Duodenal mucosa (tissue), 2 donors: ENCODE data around the gene GNL3.

Experiments used
- H3K27ac ChIP-seq: one replicate; pipeline ENCODE4 v1.7.0; 2013; ENCODE audit warnings: low read depth, low read length
- H3K27me3 ChIP-seq, 2 donors: one replicate each; pipeline ENCODE4 v1.7.0; 2013; ENCODE audit warnings: low read length in 2 of 2, control low read depth in 1 of 2; ENCODE audit not compliant: insufficient read depth in 2 of 2, control insufficient read depth in 1 of 2
- H3K36me3 ChIP-seq, 2 donors: one replicate each; pipeline ENCODE4 v1.7.0; 2013; ENCODE audit warnings: low read length in 2 of 2, control low read depth in 1 of 2; ENCODE audit not compliant: insufficient read depth in 2 of 2, control insufficient read depth in 1 of 2
- H3K4me1 ChIP-seq, 2 donors: one replicate each; pipeline ENCODE4 v1.7.0; 2013; ENCODE audit warnings: low read length in 2 of 2, control low read depth in 1 of 2; ENCODE audit not compliant: insufficient read depth in 2 of 2, control insufficient read depth in 1 of 2
- H3K4me3 ChIP-seq, 2 donors: one replicate each; pipeline ENCODE4 v1.7.0; 2013; ENCODE audit warnings: low read length in 2 of 2, low read depth in 1 of 2
- H3K9ac ChIP-seq, 2 donors: one replicate each; pipeline ENCODE4 v1.7.0; 2013; ENCODE audit warnings: low read length in 2 of 2, low read depth in 1 of 2
- H3K9me3 ChIP-seq, 2 donors: one replicate each; pipeline ENCODE4 v1.7.0; 2013; ENCODE audit warnings: low read length in 2 of 2, control low read depth in 1 of 2; ENCODE audit not compliant: control insufficient read depth in 1 of 2

Gene GNL3

GRCh38 chr3:52685709-52686691, at the start of gene GNL3, which contains the start of gene PBRM1:
Gene GNL3 (plus strand): TSS chr3:52686032. CDS start chr3:52686093, 61 bp downstream.
Gene PBRM1 (minus strand): TSS chr3:52685913.
- H3K36me3 ChIP-seq: peaks cover 35 to 38% of the 10 kb centered on the region in 2 donors
- no peaks in the 10 kb centered on the region for H3K9me3 ChIP-seq
- peak within 1 kb of the TSS; percentile 98 for H3K27ac ChIP-seq
- peak within 1 kb of the TSS; percentile 85 to 99 for H3K4me3 ChIP-seq
- H3K27me3 ChIP-seq: no peaks in the 10 kb centered on the region
- H3K4me1 ChIP-seq: peaks cover 41 to 49% of the 10 kb centered on the region in 2 donors
- peak within 1 kb of the TSS; percentile 87 to 88 for H3K9ac ChIP-seq

GRCh38 chr3:52636673-52637072, 49.2 kb upstream of the GNL3 start:
- peaks cover 18 to 62% of the 10 kb centered on the region in 2 donors for H3K36me3 ChIP-seq
- H3K27ac ChIP-seq: no peak overlapping the region

GRCh38 chr3:52645549-52645948, 40.3 kb upstream of the GNL3 start:
- H3K27me3 ChIP-seq: no peaks in the 10 kb centered on the region
- no peaks in the 10 kb centered on the region for H3K9me3 ChIP-seq
- H3K36me3 ChIP-seq: peaks cover 24 to 61% of the 10 kb centered on the region in 2 donors

More at GRCh38 chr3:52636673-52637072, 49.2 kb upstream of the GNL3 start:
- Histone ChIP-seq H3K9me3 (no peaks in the 10 kb centered on the region), H3K4me3 (no peak overlapping the region), H3K9ac (no peak overlapping the region), H3K27me3 (no peaks in the 10 kb centered on the region), H3K4me1 (no peaks in the 10 kb centered on the region)

GRCh38 chr3:52649461-52650210, 36.2 kb upstream of the GNL3 start:
- H3K36me3 ChIP-seq: peaks cover 27 to 52% of the 10 kb centered on the region in 2 donors
- no peak overlapping the region for H3K4me3 ChIP-seq
- H3K27me3 ChIP-seq: no peaks in the 10 kb centered on the region
- no peak overlapping the region for H3K9ac ChIP-seq
- no peak overlapping the region for H3K27ac ChIP-seq
- H3K9me3 ChIP-seq: no peaks in the 10 kb centered on the region
- H3K4me1 ChIP-seq: no peaks in the 10 kb centered on the region

More at GRCh38 chr3:52645549-52645948, 40.3 kb upstream of the GNL3 start:
- Histone ChIP-seq H3K27ac (no peak overlapping the region), H3K4me1 (no peaks in the 10 kb centered on the region), H3K9ac (no peak overlapping the region), H3K4me3 (no peak overlapping the region)

GRCh38 chr3:52650439-52650838, 35.4 kb upstream of the GNL3 start:
- Histone ChIP-seq H3K27me3 (no peaks in the 10 kb centered on the region), H3K36me3 (peaks cover 28 to 59% of the 10 kb centered on the region in 2 donors), H3K4me3 (no peak overlapping the region), H3K4me1 (no peaks in the 10 kb centered on the region), H3K9me3 (no peaks in the 10 kb centered on the region), H3K9ac (no peak overlapping the region), H3K27ac (no peak overlapping the region)

GRCh38 chr3:52651592-52651991, 34.2 kb upstream of the GNL3 start:
- Histone ChIP-seq H3K36me3 (peaks cover 33 to 68% of the 10 kb centered on the region in 2 donors), H3K4me1 (no peaks in the 10 kb centered on the region)

GRCh38 chr3:52655895-52656294, 29.9 kb upstream of the GNL3 start:
- Histone ChIP-seq H3K27me3 (no peaks in the 10 kb centered on the region), H3K4me1 (no peaks in the 10 kb centered on the region), H3K27ac (no peak overlapping the region), H3K4me3 (no peak overlapping the region), H3K9ac (no peak overlapping the region), H3K36me3 (peaks cover 24 to 75% of the 10 kb centered on the region in 2 donors), H3K9me3 (no peaks in the 10 kb centered on the region)

More at GRCh38 chr3:52651592-52651991, 34.2 kb upstream of the GNL3 start:
- no peak overlapping the region for H3K4me3 ChIP-seq
- H3K9ac ChIP-seq: no peak overlapping the region
- no peaks in the 10 kb centered on the region for H3K9me3 ChIP-seq
- no peaks in the 10 kb centered on the region for H3K27me3 ChIP-seq
- no peak overlapping the region for H3K27ac ChIP-seq

GRCh38 chr3:52660046-52660445, 25.8 kb upstream of the GNL3 start:
- H3K4me3 ChIP-seq: no peak overlapping the region
- H3K36me3 ChIP-seq: peaks cover 23 to 79% of the 10 kb centered on the region in 2 donors
- no peak overlapping the region for H3K27ac ChIP-seq
- no peak overlapping the region for H3K9ac ChIP-seq
- no peaks in the 10 kb centered on the region for H3K4me1 ChIP-seq
- no peaks in the 10 kb centered on the region for H3K27me3 ChIP-seq
- H3K9me3 ChIP-seq: no peaks in the 10 kb centered on the region

GRCh38 chr3:52663098-52663497, 22.7 kb upstream of the GNL3 start:
- H3K27me3 ChIP-seq: no peaks in the 10 kb centered on the region
- no peak overlapping the region for H3K9ac ChIP-seq
- H3K27ac ChIP-seq: no peak overlapping the region
- no peak overlapping the region for H3K4me3 ChIP-seq
- H3K36me3 ChIP-seq: peaks cover 18 to 68% of the 10 kb centered on the region in 2 donors
- H3K9me3 ChIP-seq: no peaks in the 10 kb centered on the region
- no peaks in the 10 kb centered on the region for H3K4me1 ChIP-seq
